Right lobe of liver (tissue), 6 donors: Measurements from ENCODE around the gene FYN. TPM values are rescaled to one million over a fixed set of nuclear protein-coding genes. Genes with fewer than 3 reads are reported as not detected.

ENCODE experiments used
- ATAC-seq, 4 donors: fragments of 200-7000 bp; cut with Tn5 transposase; one replicate each; pipeline ENCODE4 v1.9.1; 2020; ENCODE audit warnings: mild to moderate bottlenecking in 4 of 4, moderate library complexity in 4 of 4
- DNase-seq, 3 donors: peaks; one replicate each; pipeline ENCODE4 v3.0.0-alpha.2; 2020
- H3K27ac ChIP-seq, 3 donors: fragments of 200-600 bp; one replicate each; pipeline ENCODE4 v1.8.0; 2022
- H3K27me3 ChIP-seq, 2 donors: fragments of 200-600 bp; one replicate each; pipeline ENCODE4 v1.8.0; 2022
- H3K36me3 ChIP-seq, 4 donors: fragments of 200-600 bp; sonication (generic) in 1 of 4; one replicate each; pipeline versions ENCODE4 v1.5.1 to v1.8.0; 2017 to 2022; ENCODE audit warnings: control low read depth in 1 of 4
- H3K4me1 ChIP-seq, 4 donors: fragments of 200-600 bp; sonication (generic) in 1 of 4; one replicate each; pipeline versions ENCODE4 v1.5.1 to v1.8.0; 2017 to 2022; ENCODE audit warnings: control low read depth in 1 of 4
- H3K4me3 ChIP-seq, 3 donors: fragments of 200-600 bp; one replicate each; pipeline ENCODE4 v1.8.0; 2022
- H3K9me3 ChIP-seq, 4 donors: fragments of 200-600 bp; sonication (generic) in 1 of 4; one replicate each; pipeline versions ENCODE4 v1.5.1 to v1.8.0; 2017 to 2022; ENCODE audit warnings: control low read depth in 1 of 4
- POLR2A ChIP-seq: fragments of 450-650 bp; IDR thresholded peaks from one replicate; pipeline ENCODE4 v1.6.1; 2017; ENCODE audit warnings: antibody characterized with exemption, mild to moderate bottlenecking
- WGBS: methylation state at CpG from one replicate; pipeline ENCODE4 v1.1.6; 2018; ENCODE audit warnings: low coverage, low lambda C conversion rate; ENCODE audit not compliant: insufficient coverage; ENCODE audit errors: missing lambda C conversion rate; 5-methylcytosine and 5-hydroxymethylcytosine counted together
- intact Hi-C, 2 donors: fragments of 100-400 bp; cut with DNase I; formaldehyde crosslinking; loops; one replicate each; pipeline versions ENCODE4 v1.11.2 to v1.14.1; 2022
- total RNA-seq, 6 experiments: library from RNA; depleted of rRNA in 2 of 6; stranded (reverse); fragments of >200 nt in 2 of 6; fragmentation: NEBNext Ultra II Directional in 3 of 6; extraction: Animal tissue kit (Norgen Biotek cat#: 25700) in 3 of 6; gene quantifications; one replicate each; pipeline versions ENCODE4 v1.1.0 to v1.2.4, GENCODE V29; 2016 to 2023
- TF ChIP-seq, protein P1 (sequence below), 4 donors: fragments of 200-600 bp in 3 of 4; fragments of 450-650 bp in 1 of 4; IDR thresholded peaks; one replicate each; pipeline versions ENCODE4 v1.5.1 to v1.8.0; 2016 to 2022; ENCODE audit warnings: antibody characterized with exemption in 4 of 4, mild to moderate bottlenecking in 2 of 4
- donor health status: DM: no; HTN: yes; CAD: no.
- donor health status: DM: no; HTN: no; CAD: no.
- donor health status: DM: no; HTN: no; CAD: no.
- donor health status: DM: no; HTN: yes; CAD: no.
- donor health status: DM: no; HTN: yes; CAD: no.

FYN gene
- total RNA-seq, 6 experiments from 2014 or later = 16.8 to 33.7 (median 23.5) TPM

DNA sequence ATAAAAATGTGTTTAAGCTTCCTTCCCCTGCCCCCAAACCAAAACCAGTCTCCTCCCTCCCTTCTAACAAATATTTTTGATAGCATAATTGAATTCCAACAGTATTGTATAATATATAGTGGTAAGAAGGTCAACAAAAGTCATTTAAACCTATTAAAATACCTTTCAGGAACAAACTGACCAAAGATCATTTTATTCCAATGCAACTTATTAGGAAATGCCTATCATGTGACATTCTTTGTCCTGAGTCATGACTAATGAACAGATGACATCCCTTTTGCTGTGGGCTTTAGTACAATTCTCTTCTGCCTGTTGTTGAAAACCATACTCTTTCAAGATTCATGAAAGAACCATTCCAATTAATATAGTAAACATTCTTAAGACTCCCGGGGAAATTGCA lies 216.1 kb downstream of the FYN start:
- DNase-seq (no peak), ATAC-seq (peak; percentile 67 to 82 (median 70))
- Histone ChIP-seq H3K27me3 (no peaks in the 10 kb centered on the region), H3K9me3 (no peaks in the 10 kb centered on the region), H3K4me3 (no peak overlapping the region), H3K27ac (peak overlapping the region; percentile 58 to 74 (median 63)), H3K36me3 (no peaks in the 10 kb centered on the region), H3K4me1 (peaks cover 0 to 38% (median 4%) of the 10 kb centered on the region in 4 donors)
- TF ChIP-seq, protein P1, sequence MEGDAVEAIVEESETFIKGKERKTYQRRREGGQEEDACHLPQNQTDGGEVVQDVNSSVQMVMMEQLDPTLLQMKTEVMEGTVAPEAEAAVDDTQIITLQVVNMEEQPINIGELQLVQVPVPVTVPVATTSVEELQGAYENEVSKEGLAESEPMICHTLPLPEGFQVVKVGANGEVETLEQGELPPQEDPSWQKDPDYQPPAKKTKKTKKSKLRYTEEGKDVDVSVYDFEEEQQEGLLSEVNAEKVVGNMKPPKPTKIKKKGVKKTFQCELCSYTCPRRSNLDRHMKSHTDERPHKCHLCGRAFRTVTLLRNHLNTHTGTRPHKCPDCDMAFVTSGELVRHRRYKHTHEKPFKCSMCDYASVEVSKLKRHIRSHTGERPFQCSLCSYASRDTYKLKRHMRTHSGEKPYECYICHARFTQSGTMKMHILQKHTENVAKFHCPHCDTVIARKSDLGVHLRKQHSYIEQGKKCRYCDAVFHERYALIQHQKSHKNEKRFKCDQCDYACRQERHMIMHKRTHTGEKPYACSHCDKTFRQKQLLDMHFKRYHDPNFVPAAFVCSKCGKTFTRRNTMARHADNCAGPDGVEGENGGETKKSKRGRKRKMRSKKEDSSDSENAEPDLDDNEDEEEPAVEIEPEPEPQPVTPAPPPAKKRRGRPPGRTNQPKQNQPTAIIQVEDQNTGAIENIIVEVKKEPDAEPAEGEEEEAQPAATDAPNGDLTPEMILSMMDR (IDR thresholded peaks at IDR 0.05) = no peak
- TF ChIP-seq POLR2A = no peak
- intact Hi-C loops = no loop called here
- WGBS = 55% methylated on average over 1 of the region's 1 CpG

DNA sequence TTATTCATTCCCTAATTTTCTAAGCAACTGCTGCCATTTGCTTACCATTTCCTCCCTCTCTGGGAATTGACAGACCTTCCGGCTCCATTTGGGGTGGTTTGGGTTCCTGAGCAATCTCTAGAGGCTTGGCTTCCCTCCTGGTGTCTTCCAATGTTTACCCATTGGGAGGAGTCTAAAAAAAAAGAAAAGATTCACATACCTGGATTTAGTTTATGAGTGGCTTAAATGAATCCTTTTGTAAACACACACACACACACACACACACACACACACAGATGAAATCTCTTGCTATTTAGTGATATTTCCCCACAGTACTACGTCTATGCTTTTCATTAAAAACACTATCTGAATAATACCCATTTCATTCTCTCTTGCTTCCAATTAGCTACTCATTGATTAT lies 219.3 kb downstream of the FYN start:
- ATAC-seq (peak; percentile 8 to 69 (median 61)), DNase-seq (no peak)
- Histone ChIP-seq H3K4me3 (no peak overlapping the region), H3K9me3 (no peaks in the 10 kb centered on the region), H3K36me3 (no peaks in the 10 kb centered on the region), H3K4me1 (peaks cover 0 to 27% (median 4%) of the 10 kb centered on the region in 4 donors), H3K27ac (no peak overlapping the region), H3K27me3 (no peaks in the 10 kb centered on the region)
- TF ChIP-seq POLR2A = no peak
- TF ChIP-seq, protein P1 (IDR thresholded peaks at IDR 0.05) = no peak
- 44% methylated on average over 2 of the region's 2 CpGs for WGBS
- intact Hi-C loops = no loop called here

DNA sequence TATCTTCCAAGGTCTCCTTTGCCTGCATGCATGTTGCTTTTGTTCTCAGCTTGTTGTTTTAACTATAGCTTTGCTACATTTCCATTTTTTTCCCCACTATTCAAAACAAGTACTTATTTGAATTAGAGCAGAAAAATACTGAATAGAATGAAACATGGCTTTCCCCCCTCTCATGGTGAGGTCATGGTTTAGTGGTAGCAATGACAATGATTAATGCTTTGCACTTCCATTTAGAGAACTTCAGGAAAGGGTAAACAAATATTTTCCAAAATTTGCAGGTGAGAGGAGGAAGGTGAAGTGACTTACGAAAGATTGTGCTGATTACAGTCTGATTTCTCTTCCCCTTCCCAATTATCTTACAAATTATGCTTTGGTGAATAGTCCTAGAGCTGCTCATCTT lies 219.8 kb downstream of the FYN start:
- no peak overlapping the region for H3K27ac ChIP-seq
- H3K27me3 ChIP-seq = no peaks in the 10 kb centered on the region
- H3K9me3 ChIP-seq = no peaks in the 10 kb centered on the region
- peaks cover 0 to 23% (median 3%) of the 10 kb centered on the region in 4 donors for H3K4me1 ChIP-seq
- no peaks in the 10 kb centered on the region for H3K36me3 ChIP-seq
- no peak for ATAC-seq
- DNase-seq = no peak
- TF ChIP-seq, protein P1 (IDR thresholded peaks at IDR 0.05) = no peak
- no peak for TF ChIP-seq POLR2A
- WGBS = 86% methylated on average over 1 of the region's 1 CpG
- no peak overlapping the region for H3K4me3 ChIP-seq
- intact Hi-C loops = no loop called here

DNA sequence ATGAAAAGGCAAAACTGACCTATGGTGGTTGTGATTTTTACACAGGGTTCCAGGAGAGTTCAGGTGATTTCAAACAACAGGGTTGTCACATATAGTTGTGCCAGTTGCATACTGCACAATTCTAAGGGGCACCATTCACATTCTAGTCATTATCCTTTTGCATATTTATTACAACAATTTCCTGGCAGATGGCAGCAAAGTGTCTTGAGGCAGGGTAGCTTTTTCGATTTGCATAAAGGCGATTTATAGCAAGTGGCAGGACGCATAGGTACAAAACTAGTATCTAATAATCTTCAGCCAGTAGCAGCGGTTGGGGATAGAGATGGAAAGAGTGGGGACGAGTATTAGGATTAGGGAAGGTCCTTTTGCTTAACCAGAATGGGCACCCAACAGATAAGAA lies 221.1 kb downstream of the FYN start:
- Histone ChIP-seq H3K27me3 (no peaks in the 10 kb centered on the region), H3K9me3 (no peaks in the 10 kb centered on the region), H3K27ac (no peak overlapping the region), H3K4me1 (peaks cover 0 to 12% (median 0%) of the 10 kb centered on the region in 4 donors), H3K4me3 (no peak overlapping the region), H3K36me3 (no peaks in the 10 kb centered on the region)
- ATAC-seq = no peak
- no peak for TF ChIP-seq POLR2A
- TF ChIP-seq, protein P1 (IDR thresholded peaks at IDR 0.05) = no peak
- DNase-seq = no peak
- intact Hi-C loops = no loop called here
- WGBS = 88% methylated on average over 5 of the region's 5 CpGs
